Heart left ventricle (tissue), 16 donors: ENCODE measurements around the gene DDX10. TPM values are rescaled to one million over a fixed set of nuclear protein-coding genes. Genes with fewer than 3 reads are reported as not detected.

Experiments
- ATAC-seq, 4 donors: fragments of 200-7000 bp; cut with Tn5 transposase; one replicate each; pipeline ENCODE4 v1.9.1; 2020 to 2022; ENCODE audit warnings: moderate library complexity in 4 of 4, mild to moderate bottlenecking in 3 of 4, moderate number of reproducible peaks in 1 of 4
- DNase-seq, 5 donors: peaks; one replicate each; pipeline ENCODE4 v3.0.0-alpha.2; 2020
- H3K27ac ChIP-seq, 12 donors: fragments of 200-600 bp; sonication (generic) in 4 of 12; one replicate each; pipeline versions ENCODE4 v1.5.0 to v1.8.0; 2016 to 2022; ENCODE audit warnings: mild to moderate bottlenecking in 2 of 12
- H3K27me3 ChIP-seq, 9 donors: fragments of 200-600 bp; sonication (generic) in 2 of 9; one replicate each; pipeline versions ENCODE4 v1.5.1 to v1.8.0; 2016 to 2022; ENCODE audit warnings: mild to moderate bottlenecking in 3 of 9
- H3K36me3 ChIP-seq, 9 donors: fragments of 200-600 bp; sonication (generic) in 2 of 9; one replicate each; pipeline versions ENCODE4 v1.5.0 to v1.8.0; 2018 to 2022; ENCODE audit warnings: mild to moderate bottlenecking in 2 of 9
- H3K4me1 ChIP-seq, 12 donors: fragments of 200-600 bp; sonication (generic) in 4 of 12; one replicate each; pipeline versions ENCODE4 v1.5.0 to v1.8.0; 2016 to 2022; ENCODE audit warnings: mild to moderate bottlenecking in 3 of 12
- H3K4me3 ChIP-seq, 12 donors: fragments of 200-600 bp; sonication (generic) in 4 of 12; one replicate each; pipeline versions ENCODE4 v1.5.0 to v1.8.0; 2017 to 2022; ENCODE audit warnings: mild to moderate bottlenecking in 9 of 12, moderate library complexity in 4 of 12
- H3K9me3 ChIP-seq, 12 donors: fragments of 200-600 bp; sonication (generic) in 4 of 12; one replicate each; pipeline versions ENCODE4 v1.5.0 to v1.8.0; 2016 to 2022; ENCODE audit warnings: mild to moderate bottlenecking in 1 of 12
- CTCF ChIP-seq, 12 donors: fragments of 200-600 bp; sonication (generic) in 4 of 12; IDR thresholded peaks; one replicate each; pipeline versions ENCODE4 v1.5.0 to v1.8.0; 2018 to 2022; ENCODE audit warnings: antibody characterized with exemption in 12 of 12, mild to moderate bottlenecking in 5 of 12
- POLR2A ChIP-seq, 2 donors: fragments of 450-650 bp; IDR thresholded peaks; one replicate each; pipeline ENCODE4 v1.6.1; 2017; ENCODE audit warnings: antibody characterized with exemption in 2 of 2, mild to moderate bottlenecking in 2 of 2, moderate library complexity in 2 of 2
- WGBS, 4 donors: extraction: QIAGEN DNeasy Blood & Tissue Kit in 2 of 4; methylation state at CpG; one replicate each; pipeline versions ENCODE4 v1.1.5 to v1.1.7; 2013 to 2018; 5-methylcytosine and 5-hydroxymethylcytosine counted together
- intact Hi-C, 10 donors: fragments of 100-400 bp; cut with DNase I; formaldehyde crosslinking; loops; one replicate each; pipeline versions ENCODE4 v1.11.1 to v1.14.2; 2022
- polyA plus RNA-seq, 2 donors: library from polyadenylated mRNA; stranded (reverse); fragments of 200-250 nt; gene quantifications; one replicate each; pipeline ENCODE4 v1.2.3, GENCODE V29; 2013
- total RNA-seq, 9 donors: library from RNA; depleted of rRNA in 2 of 9; stranded (reverse); fragments of >200 nt in 2 of 9; fragmentation: NEBNext Ultra II Directional in 3 of 9; extraction: Animal tissue kit (Norgen Biotek cat#: 25700) in 3 of 9; gene quantifications; one replicate each; pipeline versions ENCODE4 v1.1.0 to v1.2.4, GENCODE V29; 2016 to 2023
- donor health status: ischemic (EF 13 %, LVEDD 7.1; RV severe dilation, severe dysfunction).
- donor health status: healthy with polysubstance abuse.
- donor health status: DM: no; HTN: yes; CAD: no.
- donor health status: DM: no; HTN: no; CAD: no.
- donor health status: ischemic (EF 25% LVEDD 6.9; RV normal size, moderate dysfunction).
- donor health status: ischemic (EF 25% LVEDD 5.7; RV mildly dilated, moderate dysfunction).
- donor health status: healthy.
- donor health status: DM: yes; HTN: yes; CAD: no.
- donor health status: ischemic (EF 35%, LVEDD 5.7; RV mildly dilated, moderate dysfunction).
- donor health status: nonischemic (EF 11% LVEDD 7.7; RV severe dilation, severe dysfunction).
- donor health status: DM: yes; HTN: yes; CAD: no.
- donor health status: PGD.
- donor health status: ischemic (EF 29% LVEDD 5.4; RV normal size, mild dysfunction).
- donor health status: nonischemic (EF 23%, LVEDD 6.1; RV moderate dilation, normal function).

The DDX10 gene
- total and polyA plus RNA-seq, 11 donors, result 8.3 to 17.2 (median 12.1) TPM

GRCh38 chr11:108912581-108912980, 247.7 kb downstream of the DDX10 start:
- WGBS, 4 donors, result 96 to 100% (median 97%) methylated on average over 1 of the region's 1 CpG

GRCh38 chr11:108913204-108913603, 248.3 kb downstream of the DDX10 start:
- H3K27me3 ChIP-seq, result no peaks in the 10 kb centered on the region
- H3K27ac ChIP-seq, result no peak overlapping the region
- ATAC-seq (no peak), DNase-seq (no peak)
- 73 to 81% (median 76%) methylated on average over 4 of the region's 4 CpGs for WGBS, 4 donors
- H3K4me3 ChIP-seq, result no peak overlapping the region
- intact Hi-C loops, result no loop called here
- peaks cover 0 to 11% (median 0%) of the 10 kb centered on the region in 12 donors for H3K4me1 ChIP-seq
- H3K9me3 ChIP-seq, result no peaks in the 10 kb centered on the region
- no peaks in the 10 kb centered on the region for H3K36me3 ChIP-seq
- TF ChIP-seq CTCF (IDR thresholded peaks at IDR 0.05) (no peak), POLR2A (IDR thresholded peaks at IDR 0.05) (no peak)

More at GRCh38 chr11:108912581-108912980, 247.7 kb downstream of the DDX10 start:
- peaks cover 0 to 11% (median 0%) of the 10 kb centered on the region in 12 donors for H3K4me1 ChIP-seq
- TF ChIP-seq CTCF (IDR thresholded peaks at IDR 0.05) (no peak), POLR2A (IDR thresholded peaks at IDR 0.05) (no peak)
- H3K36me3 ChIP-seq, result no peaks in the 10 kb centered on the region
- no peak for ATAC-seq
- DNase-seq, result no peak
- no peaks in the 10 kb centered on the region for H3K9me3 ChIP-seq
- no peak overlapping the region for H3K27ac ChIP-seq
- intact Hi-C loops, result no loop called here
- no peaks in the 10 kb centered on the region for H3K27me3 ChIP-seq
- no peak overlapping the region for H3K4me3 ChIP-seq

- Histone ChIP-seq H3K9me3 (no peaks in the 10 kb centered on the region), H3K27ac (no peak overlapping the region), H3K4me3 (no peak overlapping the region), H3K4me1 (peaks cover 0 to 11% (median 0%) of the 10 kb centered on the region in 12 donors), H3K36me3 (peaks cover 0 to 4% (median 0%) of the 10 kb centered on the region in 9 donors), H3K27me3 (no peaks in the 10 kb centered on the region)
- ATAC-seq, result no peak
- intact Hi-C loops, result no loop called here
- DNase-seq, result no peak
- TF ChIP-seq POLR2A (IDR thresholded peaks at IDR 0.05) (no peak), CTCF (IDR thresholded peaks at IDR 0.05) (no peak)
- 81 to 91% (median 89%) methylated on average over 2 of the region's 2 CpGs for WGBS, 4 donors
These were observed 249.3 kb downstream of the DDX10 start for GRCh38 chr11:108914211-108914610.

GRCh38 chr11:108914981-108915380, 250.1 kb downstream of the DDX10 start:
- no peak overlapping the region for H3K27ac ChIP-seq
- H3K27me3 ChIP-seq, result no peaks in the 10 kb centered on the region
- H3K9me3 ChIP-seq, result no peaks in the 10 kb centered on the region
- intact Hi-C loops, result no loop called here
- no peak overlapping the region for H3K4me3 ChIP-seq
- H3K36me3 ChIP-seq, result peaks cover 0 to 4% (median 0%) of the 10 kb centered on the region in 9 donors
- H3K4me1 ChIP-seq, result peaks cover 0 to 11% (median 0%) of the 10 kb centered on the region in 12 donors
- no peak for DNase-seq
- no peak for ATAC-seq
- no peak for TF ChIP-seq CTCF (IDR thresholded peaks at IDR 0.05)
- TF ChIP-seq POLR2A (IDR thresholded peaks at IDR 0.05), result no peak
